22Rv1 (cell line): ENCODE measurements around the gene DNAJC19.
"Not testable (repeated sequence)": the region's sequence is repeated elsewhere in the genome, so short reads cannot be mapped to it uniquely, and the experiment has no call there.

Experiments
- CTCF ChIP-seq: fragments of 450-650 bp; IDR thresholded peaks from 2 replicates; pipeline ENCODE4 v1.5.1; 2017; ENCODE audit warnings: mild to moderate bottlenecking
- ZFX ChIP-seq: fragments of 450-650 bp; IDR thresholded peaks from 2 replicates; pipeline ENCODE4 v1.6.1; 2017; ENCODE audit warnings: antibody characterized with exemption, borderline replicate concordance

- TF ChIP-seq CTCF, ZFX: not testable (repeated sequence)
Observed at GRCh38 chr3:181003469-181003868, 13.9 kb upstream of the DNAJC19 start.
